ENCODE results near the gene FYN.

The FYN gene

GRCh38 chr6:111736005-111736608 lies 137.1 kb downstream of the FYN start:
- Histone ChIP-seq H3K4me1 (ENCODE audit: control insufficient read depth, low read length) (peaks cover 12% of the 10 kb centered on the region; the same call in 1 of the 2 replicates), H3F3A (ENCODE audit: control insufficient read depth, insufficient read depth) (no peaks in the 10 kb centered on the region), H3K79me2 (ENCODE audit: control insufficient read depth, low read length) (no peaks in the 10 kb centered on the region), H3K9me2 (replicated peaks; ENCODE audit: control insufficient read depth, low read length) (no peaks in the 10 kb centered on the region), H3K4me2 (ENCODE audit: low read length) (no peak overlapping the region), H3K27me3 (ENCODE audit: control insufficient read depth, low read length) (no peaks in the 10 kb centered on the region), H3K27ac (ENCODE audit: low read depth, low read length) (no peak overlapping the region), H3K4me3 (ENCODE audit: low read length) (no peak overlapping the region), H4K20me1 (ENCODE audit: control insufficient read depth, insufficient read depth, low read depth, low read length) (no peaks in the 10 kb centered on the region), H3K9me3 (ENCODE audit: control insufficient read depth, insufficient read depth, low read length) (no peaks in the 10 kb centered on the region), H3K36me3 (ENCODE audit: control insufficient read depth, low read length) (no peaks in the 10 kb centered on the region)
- TF ChIP-seq, protein P1, sequence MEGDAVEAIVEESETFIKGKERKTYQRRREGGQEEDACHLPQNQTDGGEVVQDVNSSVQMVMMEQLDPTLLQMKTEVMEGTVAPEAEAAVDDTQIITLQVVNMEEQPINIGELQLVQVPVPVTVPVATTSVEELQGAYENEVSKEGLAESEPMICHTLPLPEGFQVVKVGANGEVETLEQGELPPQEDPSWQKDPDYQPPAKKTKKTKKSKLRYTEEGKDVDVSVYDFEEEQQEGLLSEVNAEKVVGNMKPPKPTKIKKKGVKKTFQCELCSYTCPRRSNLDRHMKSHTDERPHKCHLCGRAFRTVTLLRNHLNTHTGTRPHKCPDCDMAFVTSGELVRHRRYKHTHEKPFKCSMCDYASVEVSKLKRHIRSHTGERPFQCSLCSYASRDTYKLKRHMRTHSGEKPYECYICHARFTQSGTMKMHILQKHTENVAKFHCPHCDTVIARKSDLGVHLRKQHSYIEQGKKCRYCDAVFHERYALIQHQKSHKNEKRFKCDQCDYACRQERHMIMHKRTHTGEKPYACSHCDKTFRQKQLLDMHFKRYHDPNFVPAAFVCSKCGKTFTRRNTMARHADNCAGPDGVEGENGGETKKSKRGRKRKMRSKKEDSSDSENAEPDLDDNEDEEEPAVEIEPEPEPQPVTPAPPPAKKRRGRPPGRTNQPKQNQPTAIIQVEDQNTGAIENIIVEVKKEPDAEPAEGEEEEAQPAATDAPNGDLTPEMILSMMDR (IDR thresholded peaks at IDR 0.05; ENCODE audit: low read depth, low read length, poor library complexity, severe bottlenecking): no peak
- TF ChIP-seq EZH2phosphoT487 (IDR thresholded peaks at IDR 0.05; ENCODE audit: borderline replicate concordance, low read length): no peak

GRCh38 chr6:111734068-111735061 lies 138.9 kb downstream of the FYN start:
- Histone ChIP-seq H4K20me1 (ENCODE audit: control insufficient read depth, insufficient read depth, low read depth, low read length) (no peaks in the 10 kb centered on the region), H3K4me2 (ENCODE audit: low read length) (no peak overlapping the region), H3K4me3 (ENCODE audit: low read length) (no peak overlapping the region), H3K4me1 (ENCODE audit: control insufficient read depth, low read length) (peaks cover 8% of the 10 kb centered on the region; the same call in 1 of the 2 replicates), H3K27me3 (ENCODE audit: control insufficient read depth, low read length) (no peaks in the 10 kb centered on the region), H3K79me2 (ENCODE audit: control insufficient read depth, low read length) (no peaks in the 10 kb centered on the region), H3F3A (ENCODE audit: control insufficient read depth, insufficient read depth) (no peaks in the 10 kb centered on the region), H3K27ac (ENCODE audit: low read depth, low read length) (no peak overlapping the region), H3K36me3 (ENCODE audit: control insufficient read depth, low read length) (no peaks in the 10 kb centered on the region), H3K9me2 (replicated peaks; ENCODE audit: control insufficient read depth, low read length) (no peaks in the 10 kb centered on the region), H3K9me3 (ENCODE audit: control insufficient read depth, insufficient read depth, low read length) (no peaks in the 10 kb centered on the region)
- TF ChIP-seq EZH2phosphoT487 (IDR thresholded peaks at IDR 0.05; ENCODE audit: borderline replicate concordance, low read length): no peak
- TF ChIP-seq, protein P1 (IDR thresholded peaks at IDR 0.05; ENCODE audit: low read depth, low read length, poor library complexity, severe bottlenecking): no peak

DNA sequence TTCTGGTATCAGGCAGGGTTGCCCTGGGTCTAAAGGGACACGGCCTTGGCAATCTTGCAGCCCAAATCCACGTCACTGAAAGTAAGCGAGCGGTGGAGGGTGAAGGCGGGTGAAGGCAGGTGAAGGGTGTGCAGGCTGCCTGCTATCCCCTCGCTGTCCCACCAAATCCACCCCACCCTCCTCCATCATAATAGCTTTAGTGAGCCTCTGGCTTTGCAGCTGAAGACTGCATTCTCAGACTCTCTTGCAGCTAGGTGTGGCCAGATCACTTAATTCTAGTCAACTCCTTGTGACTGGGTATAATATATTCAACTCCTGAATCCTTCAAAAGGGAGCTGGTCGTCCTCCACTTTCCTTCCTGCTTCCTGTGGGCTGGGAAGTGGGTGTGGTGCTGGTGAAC lies 140.9 kb downstream of the FYN start:
- no peaks in the 10 kb centered on the region for H3K9me3 ChIP-seq (ENCODE audit: control insufficient read depth, insufficient read depth, low read length)
- no peak for TF ChIP-seq EZH2phosphoT487 (IDR thresholded peaks at IDR 0.05; ENCODE audit: borderline replicate concordance, low read length)
- TF ChIP-seq, protein P1 (IDR thresholded peaks at IDR 0.05; ENCODE audit: low read depth, low read length, poor library complexity, severe bottlenecking): no peak
- no peaks in the 10 kb centered on the region for H3F3A ChIP-seq (ENCODE audit: control insufficient read depth, insufficient read depth)
- no peak overlapping the region for H3K27ac ChIP-seq (ENCODE audit: low read depth, low read length)
- H3K4me1 ChIP-seq (ENCODE audit: control insufficient read depth, low read length): peaks cover 5% of the 10 kb centered on the region; the same call in 1 of the 2 replicates
- H3K27me3 ChIP-seq (ENCODE audit: control insufficient read depth, low read length): no peaks in the 10 kb centered on the region
- no peaks in the 10 kb centered on the region for H3K36me3 ChIP-seq (ENCODE audit: control insufficient read depth, low read length)
- H3K4me2 ChIP-seq (ENCODE audit: low read length): no peak overlapping the region
- no peaks in the 10 kb centered on the region for H3K9me2 ChIP-seq (replicated peaks; ENCODE audit: control insufficient read depth, low read length)
- H3K79me2 ChIP-seq (ENCODE audit: control insufficient read depth, low read length): no peaks in the 10 kb centered on the region
- H4K20me1 ChIP-seq (ENCODE audit: control insufficient read depth, insufficient read depth, low read depth, low read length): no peaks in the 10 kb centered on the region
- H3K4me3 ChIP-seq (ENCODE audit: low read length): no peak overlapping the region

All from DOHH2 (cell line).